ENCODE measurements around the gene NUP205. TPM values are rescaled to one million over a fixed set of nuclear protein-coding genes. Genes with fewer than 3 reads are reported as not detected.

NUP205 gene
- total RNA-seq, 1 experiment from 2014 or later = 90.4 TPM

DNA sequence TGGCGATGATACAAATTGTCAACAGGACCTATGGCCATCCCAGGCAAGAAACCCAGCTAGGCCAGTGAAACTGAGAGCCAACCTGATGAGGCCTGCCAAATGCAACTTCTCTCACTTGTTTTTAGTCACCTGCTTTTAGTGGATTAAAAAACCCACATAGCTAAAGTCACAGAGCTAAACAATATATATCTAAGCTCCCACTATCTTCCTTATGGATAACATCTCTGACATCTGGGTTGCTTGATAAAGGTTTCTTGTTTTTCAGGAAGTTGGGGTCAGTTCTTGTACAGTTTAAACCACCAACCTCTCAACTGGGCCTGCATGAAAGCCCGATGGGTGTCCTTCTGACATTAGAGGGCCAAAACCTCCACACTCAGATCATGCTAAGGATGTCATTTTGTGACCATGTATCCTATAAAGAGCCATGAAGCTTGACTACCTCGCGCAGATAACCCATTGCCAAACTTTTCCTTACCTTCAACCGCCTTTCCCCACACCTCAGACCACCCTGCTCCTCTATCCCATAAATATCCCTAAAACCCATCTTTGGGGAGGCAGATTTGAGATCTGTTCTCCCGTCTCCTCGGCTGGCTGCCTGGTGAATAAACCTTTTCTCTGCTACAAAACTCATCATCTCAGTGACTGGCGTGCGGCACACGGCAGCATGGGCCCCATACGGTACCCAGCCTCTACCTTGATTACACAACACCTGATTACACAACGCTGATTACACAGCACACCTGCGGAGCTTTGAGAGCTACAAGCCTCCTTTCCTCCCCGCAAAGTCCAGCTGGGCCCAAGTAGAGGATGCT lies 103.8 kb downstream of the NUP205 start:
- in situ Hi-C loops (cut with HindIII; ENCODE audit: low pct_unique_long_range_greater_than_20kb, low sequenced_read_pairs) = loop anchor here (5.0 kb wide), 1 partner anchor 34 kb away; no protein-coding TSS in a partner anchor
- POLR2A ChIA-PET = no interaction called here

GRCh38 chr7:135662123-135662372 lies 104.3 kb downstream of the NUP205 start:
- Histone ChIP-seq H3K4me3 (ENCODE audit: low read depth in 2 of 2, low read length in 2 of 2) (peak overlapping the region; percentile 91 to 98), H3K36me3 (ENCODE audit: control insufficient read depth, insufficient read depth, low read length) (peaks cover 2% of the 10 kb centered on the region; the same call in 1 of the 2 replicates), H3K27me3 (ENCODE audit: control insufficient read depth, insufficient read depth, low read length) (no peaks in the 10 kb centered on the region), H3K9me3 (ENCODE audit: control insufficient read depth, insufficient read depth, low read depth, low read length) (no peaks in the 10 kb centered on the region), H3K4me1 (ENCODE audit: control insufficient read depth, insufficient read depth, low read length) (peaks cover 5% of the 10 kb centered on the region; the same call in 1 of the 2 replicates), H3K27ac (ENCODE audit: low read length) (peak overlapping the region; percentile 84)
- CTCF ChIA-PET = interaction anchor here (1.1 kb wide), 1 partner anchor 17 kb away, joined by 5 read pairs; no protein-coding TSS in a partner anchor
- DNase-seq (ENCODE audit: low read depth, low spot score) (no peak), ATAC-seq (no peak)
- no TSS peak for BruUV-seq (replicated peaks)
- no peak for TF ChIP-seq TCF7L2 (IDR thresholded peaks at IDR 0.05; ENCODE audit: low read depth, low read length)
- no peak for TF ChIP-seq REST (IDR thresholded peaks at IDR 0.05; ENCODE audit: insufficient read depth in 1 of 2, low read depth in 2 of 2, low read length in 1 of 2)
- TF ChIP-seq, protein P1, sequence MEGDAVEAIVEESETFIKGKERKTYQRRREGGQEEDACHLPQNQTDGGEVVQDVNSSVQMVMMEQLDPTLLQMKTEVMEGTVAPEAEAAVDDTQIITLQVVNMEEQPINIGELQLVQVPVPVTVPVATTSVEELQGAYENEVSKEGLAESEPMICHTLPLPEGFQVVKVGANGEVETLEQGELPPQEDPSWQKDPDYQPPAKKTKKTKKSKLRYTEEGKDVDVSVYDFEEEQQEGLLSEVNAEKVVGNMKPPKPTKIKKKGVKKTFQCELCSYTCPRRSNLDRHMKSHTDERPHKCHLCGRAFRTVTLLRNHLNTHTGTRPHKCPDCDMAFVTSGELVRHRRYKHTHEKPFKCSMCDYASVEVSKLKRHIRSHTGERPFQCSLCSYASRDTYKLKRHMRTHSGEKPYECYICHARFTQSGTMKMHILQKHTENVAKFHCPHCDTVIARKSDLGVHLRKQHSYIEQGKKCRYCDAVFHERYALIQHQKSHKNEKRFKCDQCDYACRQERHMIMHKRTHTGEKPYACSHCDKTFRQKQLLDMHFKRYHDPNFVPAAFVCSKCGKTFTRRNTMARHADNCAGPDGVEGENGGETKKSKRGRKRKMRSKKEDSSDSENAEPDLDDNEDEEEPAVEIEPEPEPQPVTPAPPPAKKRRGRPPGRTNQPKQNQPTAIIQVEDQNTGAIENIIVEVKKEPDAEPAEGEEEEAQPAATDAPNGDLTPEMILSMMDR (IDR thresholded peaks at IDR 0.05) = no peak
- no peak for TF ChIP-seq SIN3A (IDR thresholded peaks at IDR 0.05; ENCODE audit: borderline replicate concordance, insufficient read depth, low read depth, low read length)
- TF ChIP-seq POLR2AphosphoS5 (IDR thresholded peaks at IDR 0.05; ENCODE audit: low read depth, low read length) = no peak; the same call in 1 of the 2 replicates
- intact Hi-C loops (cut with micrococcal nuclease; ENCODE audit: unreplicated experiment) = no loop called here
- POLR2A ChIA-PET = interaction anchor here (0.7 kb wide), 2 partner anchors 14 to 53 kb away, joined by 3 to 4 read pairs; no protein-coding TSS in a partner anchor
- in situ Hi-C loops (cut with HindIII; ENCODE audit: low pct_unique_long_range_greater_than_20kb, low sequenced_read_pairs) = loop anchor here (5.0 kb wide), 1 partner anchor 35 kb away; no protein-coding TSS in a partner anchor

More for the DNA sequence above, 103.8 kb downstream of the NUP205 start:
- TF ChIP-seq POLR2AphosphoS5 (IDR thresholded peaks at IDR 0.05; ENCODE audit: low read depth, low read length) (no peak), TCF7L2 (IDR thresholded peaks at IDR 0.05; ENCODE audit: low read depth, low read length) (no peak), SIN3A (IDR thresholded peaks at IDR 0.05; ENCODE audit: borderline replicate concordance, insufficient read depth, low read depth, low read length) (no peak), REST (IDR thresholded peaks at IDR 0.05; ENCODE audit: insufficient read depth in 1 of 2, low read depth in 2 of 2, low read length in 1 of 2) (no peak)
- TF ChIP-seq, protein P1 (IDR thresholded peaks at IDR 0.05) = no peak
- Histone ChIP-seq H3K4me3 (ENCODE audit: low read depth in 2 of 2, low read length in 2 of 2) (peak overlapping the region; percentile 91 to 98), H3K27me3 (ENCODE audit: control insufficient read depth, insufficient read depth, low read length) (no peaks in the 10 kb centered on the region), H3K27ac (ENCODE audit: low read length) (peak overlapping the region; percentile 84), H3K36me3 (ENCODE audit: control insufficient read depth, insufficient read depth, low read length) (peaks cover 2% of the 10 kb centered on the region; the same call in 1 of the 2 replicates), H3K4me1 (ENCODE audit: control insufficient read depth, insufficient read depth, low read length) (peaks cover 5% of the 10 kb centered on the region; the same call in 1 of the 2 replicates), H3K9me3 (ENCODE audit: control insufficient read depth, insufficient read depth, low read depth, low read length) (no peaks in the 10 kb centered on the region)
- ATAC-seq (peak; percentile 41), DNase-seq (ENCODE audit: low read depth, low spot score) (no peak)
- CTCF ChIA-PET = interaction anchor here (1.1 kb wide), 1 partner anchor 16 kb away, joined by 5 read pairs; no protein-coding TSS in a partner anchor
- no TSS peak for BruUV-seq (replicated peaks)
- intact Hi-C loops (cut with micrococcal nuclease; ENCODE audit: unreplicated experiment) = no loop called here

Data from Panc1 (cell line).